BJ (cell line): ENCODE data around the gene CCDC175. TPM values are rescaled to one million over a fixed set of nuclear protein-coding genes. Genes with fewer than 3 reads are reported as not detected.

Experiments used
- CTCF ChIA-PET: fragments of 350-600 bp; formaldehyde crosslinking; extraction: SDS; loops from one replicate; lab custom pipeline; 2021; ENCODE audit warnings: antibody characterized with exemption, inconsistent platforms; lab: Yijun Ruan, JAX
- POLR2A ChIA-PET: fragments of 300-600 bp; sonication (Branson Sonifier 250); formaldehyde crosslinking; extraction: SDS; loops from one replicate; lab custom pipeline; 2021; ENCODE audit warnings: antibody characterized with exemption; lab: Charles Lee
- DNase-seq: peaks from one replicate; pipeline ENCODE4 v3.0.0-alpha.2; 2011; ENCODE audit warnings: low read depth
- H3K27me3 ChIP-seq: 2 replicates; pipeline ENCODE4 v1.6.0; 2011; ENCODE audit warnings: low read length; ENCODE audit not compliant: control insufficient read depth, insufficient read depth
- H3K36me3 ChIP-seq: 2 replicates; pipeline ENCODE4 v1.5.1; 2011; ENCODE audit warnings: low read length; ENCODE audit not compliant: control insufficient read depth, insufficient read depth
- H3K4me3 ChIP-seq: 2 replicates; pipeline ENCODE4 v1.5.1; 2011; ENCODE audit warnings: low read depth, mild to moderate bottlenecking, control low read depth, low read length
- polyA plus RNA-seq: library from polyadenylated mRNA; depleted of rRNA; stranded (reverse); fragments of >200 nt; gene quantifications from 2 replicates; pipeline ENCODE4 v1.2.3, GENCODE V29; 2011
- TF ChIP-seq, protein P1 (sequence below): IDR thresholded peaks from 2 replicates; pipeline ENCODE4 v1.5.1; 2011; ENCODE audit warnings: low read depth, mild to moderate bottlenecking, control low read depth, inconsistent platforms, low read length, moderate library complexity; ENCODE audit not compliant: insufficient read depth

CCDC175 gene
- polyA plus RNA-seq, 1 experiment = not detected

DNA sequence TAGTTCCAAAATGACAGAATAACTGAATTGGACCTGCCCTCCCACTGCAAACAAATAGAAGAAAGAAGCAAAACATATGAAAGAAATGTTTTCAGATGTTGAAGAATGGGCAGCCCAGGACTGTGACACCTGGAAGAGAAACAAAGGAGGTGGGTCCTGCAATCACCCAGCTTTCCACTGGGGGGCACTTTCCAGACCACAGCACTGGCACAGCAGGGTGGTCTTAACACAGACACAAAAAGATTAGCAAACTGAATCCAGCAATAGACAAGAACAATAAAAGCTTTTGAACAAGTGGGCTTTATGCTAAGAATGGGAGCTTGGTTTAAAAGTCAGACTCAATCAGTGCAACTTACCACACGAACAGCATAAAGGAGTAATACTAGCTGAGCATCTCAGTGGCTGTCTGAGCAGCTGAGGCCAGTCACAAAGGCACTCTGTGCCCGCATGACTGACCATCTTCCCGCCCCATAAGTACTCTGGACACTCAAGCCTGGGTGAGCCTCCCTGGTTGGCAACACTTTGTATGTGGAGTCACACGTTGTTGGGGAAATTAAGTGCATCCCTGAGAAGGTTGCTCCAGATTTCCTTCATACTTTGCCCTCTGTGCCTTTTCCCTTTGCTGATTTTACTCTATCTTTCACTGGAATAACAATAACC is 64.6 kb downstream of the CCDC175 start:
- Histone ChIP-seq H3K27me3 (no peaks in the 10 kb centered on the region), H3K36me3 (no peaks in the 10 kb centered on the region), H3K4me3 (no peak overlapping the region)
- DNase-seq = no peak
- ChIA-PET CTCF (interaction anchor here (1.0 to 1.6 kb wide), 8 partner anchors 9 to 384 kb away, joined by 3 to 9 read pairs (median 4); partner anchors contain the start of gene CCDC175), POLR2A (no interaction called here)
- TF ChIP-seq, protein P1, sequence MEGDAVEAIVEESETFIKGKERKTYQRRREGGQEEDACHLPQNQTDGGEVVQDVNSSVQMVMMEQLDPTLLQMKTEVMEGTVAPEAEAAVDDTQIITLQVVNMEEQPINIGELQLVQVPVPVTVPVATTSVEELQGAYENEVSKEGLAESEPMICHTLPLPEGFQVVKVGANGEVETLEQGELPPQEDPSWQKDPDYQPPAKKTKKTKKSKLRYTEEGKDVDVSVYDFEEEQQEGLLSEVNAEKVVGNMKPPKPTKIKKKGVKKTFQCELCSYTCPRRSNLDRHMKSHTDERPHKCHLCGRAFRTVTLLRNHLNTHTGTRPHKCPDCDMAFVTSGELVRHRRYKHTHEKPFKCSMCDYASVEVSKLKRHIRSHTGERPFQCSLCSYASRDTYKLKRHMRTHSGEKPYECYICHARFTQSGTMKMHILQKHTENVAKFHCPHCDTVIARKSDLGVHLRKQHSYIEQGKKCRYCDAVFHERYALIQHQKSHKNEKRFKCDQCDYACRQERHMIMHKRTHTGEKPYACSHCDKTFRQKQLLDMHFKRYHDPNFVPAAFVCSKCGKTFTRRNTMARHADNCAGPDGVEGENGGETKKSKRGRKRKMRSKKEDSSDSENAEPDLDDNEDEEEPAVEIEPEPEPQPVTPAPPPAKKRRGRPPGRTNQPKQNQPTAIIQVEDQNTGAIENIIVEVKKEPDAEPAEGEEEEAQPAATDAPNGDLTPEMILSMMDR = peak; percentile 43

DNA sequence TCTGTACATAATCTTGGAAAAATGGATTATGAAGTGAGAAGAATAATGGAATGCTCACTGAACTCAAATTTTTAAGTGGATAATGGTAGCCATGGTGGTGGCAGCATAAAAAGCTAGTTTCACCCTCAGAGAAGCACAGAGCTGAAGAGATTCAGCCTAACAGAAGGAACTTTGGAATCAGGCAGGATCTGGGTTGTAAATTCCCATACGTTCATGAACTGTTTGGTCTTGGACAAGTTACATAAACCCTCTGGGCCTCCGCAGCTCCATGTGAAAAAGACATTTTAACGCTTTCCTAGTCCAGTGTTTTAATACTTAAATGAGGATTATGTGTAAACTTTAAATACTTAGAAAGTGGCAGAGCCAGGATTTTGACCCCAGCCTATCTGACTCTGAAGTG is 65.6 kb downstream of the CCDC175 start:
- DNase-seq = no peak
- H3K4me3 ChIP-seq = no peak overlapping the region
- ChIA-PET CTCF (interaction anchor here (0.7 kb wide), 1 partner anchor 56 kb away, joined by 3 read pairs; no protein-coding TSS in a partner anchor), POLR2A (no interaction called here)
- H3K36me3 ChIP-seq = no peaks in the 10 kb centered on the region
- H3K27me3 ChIP-seq = no peaks in the 10 kb centered on the region
- TF ChIP-seq, protein P1 = no peak

DNA sequence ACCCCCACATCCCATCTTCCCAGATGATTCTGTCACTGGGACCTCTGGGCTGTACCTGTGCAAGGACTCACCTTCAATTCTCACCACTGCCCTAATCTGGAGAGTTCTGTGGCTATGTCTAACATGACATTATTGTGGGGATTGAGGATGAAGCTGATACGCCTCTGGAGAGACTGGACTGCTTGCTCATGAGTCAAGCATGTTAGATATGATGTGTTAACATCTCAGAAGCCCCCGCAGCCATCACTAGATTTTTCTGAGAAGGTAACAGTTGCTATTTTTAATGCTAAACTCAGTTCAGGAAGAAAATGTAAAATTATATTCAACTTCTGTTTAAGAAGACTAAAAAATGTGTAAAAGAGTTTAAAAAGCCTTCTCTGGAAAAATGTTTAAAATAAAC is 66.6 kb downstream of the CCDC175 start:
- no peak for DNase-seq
- H3K27me3 ChIP-seq = no peaks in the 10 kb centered on the region
- H3K36me3 ChIP-seq = no peaks in the 10 kb centered on the region
- TF ChIP-seq, protein P1 = no peak
- H3K4me3 ChIP-seq = no peak overlapping the region
- CTCF ChIA-PET = interaction anchor here (0.9 kb wide), 1 partner anchor 68 kb away, joined by 4 read pairs; no protein-coding TSS in a partner anchor
- POLR2A ChIA-PET = no interaction called here

DNA sequence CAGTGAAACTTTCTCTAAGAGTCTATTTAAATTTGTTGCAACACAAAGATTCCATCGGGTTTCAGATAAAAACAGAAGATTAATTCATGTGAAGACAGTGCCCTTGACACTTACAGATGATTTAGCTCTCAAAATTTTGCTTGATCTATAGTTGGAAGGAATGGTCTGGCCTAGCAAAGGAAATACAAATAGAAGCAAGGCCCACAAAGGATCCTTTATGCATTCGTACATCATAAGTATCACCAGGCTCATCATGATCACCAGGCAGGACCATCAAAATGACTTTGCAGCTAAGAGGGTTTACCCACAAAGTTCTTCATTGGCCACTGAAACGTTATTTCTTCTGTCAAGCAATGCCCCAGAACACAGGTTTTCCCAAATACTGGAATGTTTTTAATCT is 67.5 kb downstream of the CCDC175 start:
- Histone ChIP-seq H3K4me3 (no peak overlapping the region), H3K27me3 (no peaks in the 10 kb centered on the region), H3K36me3 (no peaks in the 10 kb centered on the region)
- CTCF ChIA-PET = interaction anchor here (0.9 to 1.4 kb wide), 3 partner anchors 8 to 68 kb away, joined by 3 to 4 read pairs (median 4); partner anchors contain the start of genes JKAMP and L3HYPDH
- POLR2A ChIA-PET = no interaction called here
- DNase-seq = no peak
- TF ChIP-seq, protein P1 = no peak

DNA sequence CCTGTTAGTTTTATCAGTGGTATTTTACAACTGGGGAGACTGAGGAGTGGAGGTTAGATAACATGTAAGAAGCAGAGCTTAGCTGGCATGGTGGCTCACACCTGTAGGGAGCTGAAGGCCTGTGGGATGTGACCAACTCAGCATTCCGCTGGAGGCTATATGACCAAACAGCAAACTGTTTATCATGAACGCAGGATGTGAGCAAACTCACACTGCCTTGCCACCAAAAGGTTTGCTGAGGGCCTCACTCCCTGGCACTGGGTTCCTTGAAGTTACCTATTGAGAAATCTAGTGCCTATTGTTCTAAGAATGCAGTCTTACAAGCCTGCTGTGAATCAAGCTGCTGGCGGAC is 68.9 kb downstream of the CCDC175 start:
- no peaks in the 10 kb centered on the region for H3K27me3 ChIP-seq
- TF ChIP-seq, protein P1 = no peak
- peaks cover 1% of the 10 kb centered on the region; the same call in 1 of the 2 replicates for H3K36me3 ChIP-seq
- DNase-seq = no peak
- no peak overlapping the region for H3K4me3 ChIP-seq
- CTCF ChIA-PET = interaction anchor here (0.8 to 1.9 kb wide), 10 partner anchors 10 to 677 kb away, joined by 3 to 11 read pairs (median 4); partner anchors contain the start of gene CCDC175
- POLR2A ChIA-PET = no interaction called here
